ENCODE data around the gene DGCR6L. TPM values are rescaled to one million over a fixed set of nuclear protein-coding genes. Genes with fewer than 3 reads are reported as not detected.
"Not testable (repeated sequence)": the region's sequence is repeated elsewhere in the genome, so short reads cannot be mapped to it uniquely, and the experiment has no call there.

Gene DGCR6L
- total RNA-seq, 4 donors from 2014 or later: 27.7 to 52.3 (median 36.9) TPM

GRCh38 chr22:20284471-20285086 is 35.3 kb downstream of the DGCR6L start:
- Histone ChIP-seq H3K9me3 (no peaks in the 10 kb centered on the region), H3K4me1 (no peaks in the 10 kb centered on the region), H3K27me3 (no peaks in the 10 kb centered on the region), H3K27ac (no peak overlapping the region), H3K36me3 (no peaks in the 10 kb centered on the region), H3K4me3 (no peak overlapping the region)
- TF ChIP-seq POLR2A (IDR thresholded peaks at IDR 0.05): no peak
- TF ChIP-seq, protein P1, sequence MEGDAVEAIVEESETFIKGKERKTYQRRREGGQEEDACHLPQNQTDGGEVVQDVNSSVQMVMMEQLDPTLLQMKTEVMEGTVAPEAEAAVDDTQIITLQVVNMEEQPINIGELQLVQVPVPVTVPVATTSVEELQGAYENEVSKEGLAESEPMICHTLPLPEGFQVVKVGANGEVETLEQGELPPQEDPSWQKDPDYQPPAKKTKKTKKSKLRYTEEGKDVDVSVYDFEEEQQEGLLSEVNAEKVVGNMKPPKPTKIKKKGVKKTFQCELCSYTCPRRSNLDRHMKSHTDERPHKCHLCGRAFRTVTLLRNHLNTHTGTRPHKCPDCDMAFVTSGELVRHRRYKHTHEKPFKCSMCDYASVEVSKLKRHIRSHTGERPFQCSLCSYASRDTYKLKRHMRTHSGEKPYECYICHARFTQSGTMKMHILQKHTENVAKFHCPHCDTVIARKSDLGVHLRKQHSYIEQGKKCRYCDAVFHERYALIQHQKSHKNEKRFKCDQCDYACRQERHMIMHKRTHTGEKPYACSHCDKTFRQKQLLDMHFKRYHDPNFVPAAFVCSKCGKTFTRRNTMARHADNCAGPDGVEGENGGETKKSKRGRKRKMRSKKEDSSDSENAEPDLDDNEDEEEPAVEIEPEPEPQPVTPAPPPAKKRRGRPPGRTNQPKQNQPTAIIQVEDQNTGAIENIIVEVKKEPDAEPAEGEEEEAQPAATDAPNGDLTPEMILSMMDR (IDR thresholded peaks at IDR 0.05): no peak
- no peak for TF ChIP-seq EP300 (IDR thresholded peaks at IDR 0.05; ENCODE audit: low read depth)
- no peak for TF ChIP-seq POLR2AphosphoS5 (IDR thresholded peaks at IDR 0.05)
- in situ Hi-C loops (cut with MboI; ENCODE audit: low pct_ligation_motif_present in 1 of 4, low pct_unique_long_range_greater_than_20kb in 1 of 4, low sequenced_read_pairs in 3 of 4): loop anchor here in 1 of 4 donors (5.0 kb wide), 1 partner anchor 127 kb away; no protein-coding TSS in a partner anchor
- 77 to 100% methylated on average over 1 to 13 of the region's 13 CpGs for WGBS, 2 donors (ENCODE audit: low coverage in 1 of 2)
- no peak for DNase-seq
- intact Hi-C loops (cut with DNase I; ENCODE audit: low total_unique reads): loop anchor here (2.0 kb wide), 1 partner anchor 124 kb away; no protein-coding TSS in a partner anchor

DNA sequence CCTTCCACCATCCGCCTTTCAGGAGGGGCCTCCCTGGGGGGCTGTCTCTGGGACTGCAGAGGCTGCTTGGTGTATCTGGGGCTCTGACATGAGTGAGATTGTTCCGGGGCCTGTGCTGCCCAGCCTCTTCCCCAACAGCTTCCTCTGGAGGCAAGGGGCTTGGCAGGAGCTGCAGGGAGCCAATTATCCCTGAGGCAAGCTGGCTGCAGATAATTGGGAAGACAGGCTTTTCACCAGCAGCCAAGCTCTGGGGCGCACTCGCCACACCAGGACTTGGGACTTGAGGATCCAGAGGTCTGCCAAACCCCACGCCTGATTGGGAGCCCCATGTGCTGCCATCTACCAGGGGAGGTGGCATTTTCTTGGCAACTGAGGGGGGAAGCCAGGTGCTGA is 36.2 kb downstream of the DGCR6L start:
- Histone ChIP-seq H3K36me3 (no peaks in the 10 kb centered on the region), H3K27ac (no peak overlapping the region), H3K27me3 (no peaks in the 10 kb centered on the region), H3K9me3 (no peaks in the 10 kb centered on the region), H3K4me1 (no peaks in the 10 kb centered on the region), H3K4me3 (no peak overlapping the region)
- TF ChIP-seq EP300 (IDR thresholded peaks at IDR 0.05; ENCODE audit: low read depth): no peak
- no peak for TF ChIP-seq POLR2AphosphoS5 (IDR thresholded peaks at IDR 0.05)
- TF ChIP-seq, protein P1 (IDR thresholded peaks at IDR 0.05): no peak
- no peak for TF ChIP-seq POLR2A (IDR thresholded peaks at IDR 0.05)
- intact Hi-C loops (cut with DNase I; ENCODE audit: low total_unique reads) (loop anchor here (2.0 kb wide), 1 partner anchor 123 kb away; no protein-coding TSS in a partner anchor), in situ Hi-C loops (cut with MboI; ENCODE audit: low pct_ligation_motif_present in 1 of 4, low pct_unique_long_range_greater_than_20kb in 1 of 4, low sequenced_read_pairs in 3 of 4) (loop anchor here in 1 of 4 donors (5.0 kb wide), 1 partner anchor 126 kb away; no protein-coding TSS in a partner anchor)
- DNase-seq: no peak
- 83% methylated on average over 4 of the region's 5 CpGs; no CpG with 5 or more reads in 1 of the 2 donors for WGBS, 2 donors (ENCODE audit: low coverage in 1 of 2)

- in situ Hi-C loops (cut with MboI; ENCODE audit: low pct_ligation_motif_present in 1 of 4, low pct_unique_long_range_greater_than_20kb in 1 of 4, low sequenced_read_pairs in 3 of 4): loop anchor here in 1 of 4 donors (5.0 kb wide), 1 partner anchor 126 kb away; no protein-coding TSS in a partner anchor
- no peak overlapping the region for H3K27ac ChIP-seq
- DNase-seq: no peak
- no peaks in the 10 kb centered on the region for H3K36me3 ChIP-seq
- H3K27me3 ChIP-seq: no peaks in the 10 kb centered on the region
- intact Hi-C loops (cut with DNase I; ENCODE audit: low total_unique reads): no loop called here
- no peak overlapping the region for H3K4me3 ChIP-seq
- H3K9me3 ChIP-seq: no peaks in the 10 kb centered on the region
- TF ChIP-seq POLR2AphosphoS5 (IDR thresholded peaks at IDR 0.05) (no peak), POLR2A (IDR thresholded peaks at IDR 0.05) (no peak), EP300 (IDR thresholded peaks at IDR 0.05; ENCODE audit: low read depth) (no peak)
- TF ChIP-seq, protein P1 (IDR thresholded peaks at IDR 0.05): no peak
- 72% methylated on average over 14 of the region's 15 CpGs; no CpG with 5 or more reads in 1 of the 2 donors for WGBS, 2 donors (ENCODE audit: low coverage in 1 of 2)
- H3K4me1 ChIP-seq: no peaks in the 10 kb centered on the region
Observed at GRCh38 chr22:20282901-20283673, 36.8 kb downstream of the DGCR6L start.

GRCh38 chr22:20281891-20282290 is 38.0 kb downstream of the DGCR6L start:
- Histone ChIP-seq H3K4me3 (no peak overlapping the region), H3K36me3 (no peaks in the 10 kb centered on the region), H3K9me3 (no peaks in the 10 kb centered on the region), H3K27ac (no peak overlapping the region), H3K27me3 (no peaks in the 10 kb centered on the region), H3K4me1 (no peaks in the 10 kb centered on the region)
- DNase-seq: no peak
- TF ChIP-seq POLR2AphosphoS5 (IDR thresholded peaks at IDR 0.05): no peak
- in situ Hi-C loops (cut with MboI; ENCODE audit: low pct_ligation_motif_present in 1 of 4, low pct_unique_long_range_greater_than_20kb in 1 of 4, low sequenced_read_pairs in 3 of 4) (loop anchor here in 1 of 4 donors (5.0 kb wide), 1 partner anchor 125 kb away; no protein-coding TSS in a partner anchor), intact Hi-C loops (cut with DNase I; ENCODE audit: low total_unique reads) (no loop called here)
- 83 to 85% methylated on average over 7 to 9 of the region's 12 CpGs for WGBS, 2 donors (ENCODE audit: low coverage in 1 of 2)

GRCh38 chr22:20281473-20281872 is 38.4 kb downstream of the DGCR6L start:
- H3K4me3 ChIP-seq; H3K27ac ChIP-seq; H3K4me1 ChIP-seq; H3K27me3 ChIP-seq; H3K36me3 ChIP-seq; H3K9me3 ChIP-seq; DNase-seq; intact Hi-C loops (cut with DNase I; ENCODE audit: low total_unique reads): not testable (repeated sequence)
- WGBS, 2 donors (ENCODE audit: low coverage in 1 of 2): 94% methylated on average over 6 of the region's 9 CpGs; no CpG with 5 or more reads in 1 of the 2 donors
- in situ Hi-C loops (cut with MboI; ENCODE audit: low pct_ligation_motif_present in 1 of 4, low pct_unique_long_range_greater_than_20kb in 1 of 4, low sequenced_read_pairs in 3 of 4): loop anchor here in 1 of 4 donors (5.0 kb wide), 1 partner anchor 124 kb away; no protein-coding TSS in a partner anchor

Measured in transverse colon (tissue), 4 donors.